WTC11 (cell line): ENCODE results near the gene ABTB2.

Source experiments
- AFF4 ChIP-seq: sonication (generic); formaldehyde crosslinking; IDR thresholded peaks from 2 replicates; pipeline ENCODE4 v1.8.1; 2023; ENCODE audit warnings: mild to moderate bottlenecking, missing genetic modification reagents, borderline replicate concordance
- ATF2 ChIP-seq: sonication (generic); formaldehyde crosslinking; IDR thresholded peaks from 2 replicates; pipeline ENCODE4 v1.8.1; 2022; ENCODE audit warnings: low read depth, missing genetic modification reagents, borderline replicate concordance
- ATF3 ChIP-seq: sonication (generic); formaldehyde crosslinking; conservative IDR thresholded peaks from 2 replicates; pipeline ENCODE4 v1.8.1; 2022; ENCODE audit warnings: mild to moderate bottlenecking, missing genetic modification reagents
- ATF6 ChIP-seq: sonication (generic); formaldehyde crosslinking; IDR thresholded peaks from 2 replicates; pipeline ENCODE4 v1.8.1; 2023; ENCODE audit warnings: mild to moderate bottlenecking, missing genetic modification reagents
- CTCF ChIP-seq: fragments of 200-600 bp; IDR thresholded peaks from 2 replicates; pipeline ENCODE4 v1.8.0; 2022; ENCODE audit warnings: antibody characterized with exemption
- E2F1 ChIP-seq: sonication (generic); formaldehyde crosslinking; IDR thresholded peaks from 2 replicates; pipeline ENCODE4 v1.8.0; 2022; ENCODE audit warnings: mild to moderate bottlenecking, missing genetic modification reagents
- GTF2I ChIP-seq: fragments of 250-450 bp; sonication (Bioruptor Pico); conservative IDR thresholded peaks from 2 replicates; pipeline ENCODE4 v1.4.0; 2021; ENCODE audit warnings: mild to moderate bottlenecking
- IRF1 ChIP-seq: sonication (generic); formaldehyde crosslinking; IDR thresholded peaks from 2 replicates; pipeline ENCODE4 v1.8.0; 2023; ENCODE audit warnings: missing genetic modification reagents
- MAX ChIP-seq: sonication (generic); formaldehyde crosslinking; IDR thresholded peaks from 2 replicates; pipeline ENCODE4 v1.8.0; 2022; ENCODE audit warnings: mild to moderate bottlenecking, missing genetic modification reagents
- NR1H2 ChIP-seq: sonication (generic); formaldehyde crosslinking; IDR thresholded peaks from 2 replicates; pipeline ENCODE4 v1.9.0; 2021; ENCODE audit warnings: mild to moderate bottlenecking, moderate library complexity, missing genetic modification reagents
- ZNF138 ChIP-seq: sonication (generic); formaldehyde crosslinking; conservative IDR thresholded peaks from 2 replicates; pipeline ENCODE4 v1.8.1; 2022; ENCODE audit warnings: mild to moderate bottlenecking, moderate library complexity, missing genetic modification reagents

- TF ChIP-seq ATF2 (CRISPR knock-in tag) = no peak
- no peak for TF ChIP-seq CTCF
- no peak for TF ChIP-seq MAX (CRISPR knock-in tag)
- TF ChIP-seq ATF3 (CRISPR knock-in tag) = no peak
- TF ChIP-seq IRF1 (CRISPR knock-in tag) = no peak
- TF ChIP-seq ZNF138 (CRISPR knock-in tag) = no peak
- TF ChIP-seq GTF2I (CRISPR knock-in tag) = no peak
- no peak for TF ChIP-seq NR1H2 (CRISPR knock-in tag)
- no peak for TF ChIP-seq AFF4 (CRISPR knock-in tag)
- TF ChIP-seq E2F1 (CRISPR knock-in tag) = no peak
- no peak for TF ChIP-seq ATF6 (CRISPR knock-in tag)
Observed at GRCh38 chr11:34264303-34265110, 93.3 kb downstream of the ABTB2 start.
